Measurements from ENCODE around the gene MPPE1. TPM values are rescaled to one million over a fixed set of nuclear protein-coding genes. Genes with fewer than 3 reads are reported as not detected.
"Not testable (repeated sequence)": the region's sequence is repeated elsewhere in the genome, so short reads cannot be mapped to it uniquely, and the experiment has no call there.

MPPE1 gene
- polyA plus RNA-seq, 1 donor from 2014 or later = 36.2 TPM

GRCh38 chr18:11902522-11903292 lies 5.4 kb downstream of the MPPE1 start:
- peaks cover 3% of the 10 kb centered on the region for H3K36me3 Mint-ChIP-seq
- peaks cover 6 to 14% (median 11%) of the 10 kb centered on the region in 3 donors for H3K4me1 Mint-ChIP-seq
- no peak overlapping the region for H3K4me3 Mint-ChIP-seq
- H3K27ac Mint-ChIP-seq = no peak overlapping the region
- H3K27me3 Mint-ChIP-seq = no peaks in the 10 kb centered on the region
- H3K9me3 Mint-ChIP-seq = no peaks in the 10 kb centered on the region

DNA sequence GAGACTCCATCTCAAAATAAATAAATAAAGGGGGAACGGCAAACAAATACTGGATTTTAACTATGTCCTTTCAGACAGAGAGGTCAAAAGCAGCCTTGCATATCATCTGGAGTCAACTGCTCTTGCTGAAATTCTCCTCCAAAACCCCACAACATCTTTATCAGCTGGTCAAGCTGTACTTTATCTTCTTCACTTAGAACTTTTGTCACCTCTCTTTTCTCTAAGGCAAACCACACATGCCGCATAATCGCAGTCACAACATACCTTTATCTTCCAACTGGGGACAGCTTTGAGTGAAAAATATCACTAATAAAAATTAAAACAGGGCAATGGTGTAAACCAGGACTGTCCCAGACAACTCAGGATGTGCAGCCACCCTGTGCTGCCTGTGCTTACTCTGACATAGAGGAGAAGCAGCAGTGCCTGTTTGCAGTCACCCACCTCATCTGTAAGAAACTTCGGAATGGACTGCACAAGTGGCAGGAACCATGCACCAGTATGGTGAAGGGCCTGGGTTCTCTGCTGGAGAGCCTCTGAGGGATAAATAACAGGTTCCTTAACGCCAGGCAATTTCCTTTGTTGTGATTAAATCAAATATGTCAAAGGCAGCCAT lies 6.2 kb downstream of the MPPE1 start:
- peaks cover 2 to 16% (median 8%) of the 10 kb centered on the region in 3 donors for H3K4me1 Mint-ChIP-seq
- H3K36me3 Mint-ChIP-seq = peaks cover 3% of the 10 kb centered on the region
- peak overlapping the region in 1 of 3 donors; percentile 4 for H3K27ac Mint-ChIP-seq
- no peaks in the 10 kb centered on the region for H3K27me3 Mint-ChIP-seq
- H3K9me3 Mint-ChIP-seq = no peaks in the 10 kb centered on the region
- peak overlapping the region in 1 of 4 donors; percentile 31 for H3K4me3 Mint-ChIP-seq

DNA sequence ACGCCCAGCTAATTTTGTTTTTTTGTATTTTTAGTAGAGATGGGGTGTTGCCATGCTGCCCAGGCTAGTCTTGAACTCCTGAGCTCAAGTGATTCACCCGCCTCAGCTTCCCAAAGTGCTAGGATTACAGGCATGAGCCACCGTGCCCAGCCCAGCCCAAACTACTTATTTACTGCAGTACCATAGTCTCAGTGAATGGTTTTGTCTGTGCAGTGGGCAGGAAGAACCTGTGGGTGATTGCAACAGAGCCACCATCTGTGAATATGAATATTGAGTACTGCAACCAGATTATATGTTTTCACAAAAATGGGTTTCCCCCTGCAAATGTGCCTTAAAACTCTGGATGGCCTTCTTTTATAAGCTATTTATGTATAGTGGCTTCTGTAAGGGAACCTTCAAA lies 9.1 kb downstream of the MPPE1 start:
- peaks cover 6% of the 10 kb centered on the region for H3K36me3 Mint-ChIP-seq
- H3K4me1 Mint-ChIP-seq = peaks cover 0 to 10% (median 4%) of the 10 kb centered on the region in 3 donors
- H3K9me3 Mint-ChIP-seq = no peaks in the 10 kb centered on the region
- H3K27me3 Mint-ChIP-seq = no peaks in the 10 kb centered on the region
- H3K4me3 Mint-ChIP-seq = no peak overlapping the region
- H3K27ac Mint-ChIP-seq = no peak overlapping the region

DNA sequence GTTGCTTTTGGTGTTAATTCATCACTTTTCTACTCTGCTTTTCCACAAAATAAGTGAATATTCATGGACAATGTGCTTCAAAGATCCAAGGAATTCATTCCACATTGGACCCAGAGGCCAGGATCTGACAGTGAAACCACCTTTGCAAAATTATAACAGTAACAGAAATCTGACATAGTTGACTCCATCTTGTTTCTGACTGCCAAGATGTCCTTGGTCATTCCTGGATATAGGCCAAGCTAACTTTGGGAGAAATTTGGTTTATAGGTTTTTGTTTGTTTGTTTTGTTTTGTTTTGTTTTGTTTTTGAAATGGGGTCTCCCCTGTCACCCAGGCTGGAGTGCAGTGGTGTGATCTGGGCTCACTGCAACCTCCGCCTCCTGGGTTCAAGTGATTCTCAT lies 10.3 kb downstream of the MPPE1 start:
- Mint-ChIP-seq H3K27me3 (no peaks in the 10 kb centered on the region), H3K36me3 (peaks cover 6% of the 10 kb centered on the region), H3K27ac (no peak overlapping the region), H3K4me3 (no peak overlapping the region), H3K9me3 (no peaks in the 10 kb centered on the region), H3K4me1 (peaks cover 11 to 16% (median 12%) of the 10 kb centered on the region in 3 donors)

DNA sequence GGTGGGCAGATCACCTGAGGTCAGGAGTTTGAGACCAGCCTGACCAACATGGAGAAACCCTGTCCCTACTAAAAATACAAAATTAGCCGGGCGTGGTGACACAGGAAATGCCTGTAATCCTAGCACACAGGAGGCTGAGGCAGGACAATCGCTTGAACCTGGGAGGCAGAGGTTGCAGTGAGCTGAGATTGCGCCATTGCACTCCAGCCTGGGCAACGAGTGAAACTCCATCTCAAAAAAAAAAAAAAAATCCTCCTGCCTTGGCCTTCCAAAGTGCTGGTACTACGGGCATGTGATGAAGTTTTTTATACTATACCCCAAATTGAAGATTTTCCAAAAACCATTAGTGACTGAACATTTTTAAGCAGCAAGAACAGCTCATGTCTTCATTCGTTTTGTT lies 15.7 kb downstream of the MPPE1 start:
- Mint-ChIP-seq H3K4me1 (peaks cover 7 to 12% (median 11%) of the 10 kb centered on the region in 3 donors), H3K27ac (peak overlapping the region in 1 of 3 donors; percentile 5)
- H3K9me3 Mint-ChIP-seq, H3K4me3 Mint-ChIP-seq, H3K36me3 Mint-ChIP-seq, H3K27me3 Mint-ChIP-seq: not testable (repeated sequence)

DNA sequence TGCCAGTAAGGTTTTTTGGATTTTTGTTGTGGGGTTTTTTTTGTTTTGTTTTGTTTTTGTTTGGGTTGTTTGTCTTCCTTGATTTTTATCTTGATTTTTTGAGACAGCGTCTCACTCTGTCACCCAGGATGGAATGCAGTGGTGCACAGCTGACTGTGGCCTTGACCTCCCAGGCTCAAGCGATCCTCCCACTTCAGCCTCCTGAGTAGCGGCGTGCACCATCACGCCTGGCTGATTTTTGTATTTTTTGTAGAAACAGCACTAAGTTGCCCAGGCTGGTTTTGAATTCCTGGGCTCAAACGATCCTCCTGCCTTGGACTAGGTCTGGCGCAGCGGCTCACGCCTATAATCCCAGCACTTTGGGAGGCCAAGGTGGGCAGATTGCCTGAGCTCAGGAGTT lies 16.4 kb downstream of the MPPE1 start:
- Mint-ChIP-seq H3K4me3 (no peak overlapping the region), H3K27me3 (no peaks in the 10 kb centered on the region), H3K4me1 (peaks cover 7 to 12% (median 7%) of the 10 kb centered on the region in 3 donors), H3K9me3 (no peaks in the 10 kb centered on the region), H3K36me3 (peaks cover 3% of the 10 kb centered on the region), H3K27ac (no peak overlapping the region)

DNA sequence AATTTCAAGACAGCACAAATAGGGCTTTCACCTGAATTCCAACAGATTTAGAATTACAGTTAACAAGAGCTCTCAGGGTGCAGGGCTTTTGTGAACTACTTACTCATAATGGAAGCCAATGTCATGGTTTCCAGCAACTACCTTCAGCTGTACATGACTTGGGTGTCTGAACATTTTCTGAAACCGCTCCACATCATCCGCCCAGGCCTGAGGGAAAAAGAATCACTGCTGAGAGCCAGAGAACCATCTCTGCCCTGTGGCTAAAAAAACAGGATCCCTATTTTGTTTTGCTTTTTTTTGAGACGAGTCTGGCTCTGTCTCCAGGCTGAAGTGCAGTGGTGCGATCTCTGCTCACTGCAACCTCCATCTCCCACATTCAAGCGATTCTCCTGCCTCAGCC lies 18.8 kb downstream of the MPPE1 start:
- H3K27ac Mint-ChIP-seq = no peak overlapping the region
- H3K4me3 Mint-ChIP-seq = no peak overlapping the region
- no peaks in the 10 kb centered on the region for H3K9me3 Mint-ChIP-seq
- H3K4me1 Mint-ChIP-seq = peaks cover 10 to 16% (median 13%) of the 10 kb centered on the region in 3 donors
- peaks cover 2% of the 10 kb centered on the region for H3K36me3 Mint-ChIP-seq
- H3K27me3 Mint-ChIP-seq = no peaks in the 10 kb centered on the region

- Mint-ChIP-seq H3K36me3 (peaks cover 2% of the 10 kb centered on the region), H3K4me3 (no peak overlapping the region), H3K27ac (no peak overlapping the region), H3K27me3 (no peaks in the 10 kb centered on the region), H3K4me1 (peaks cover 12 to 19% (median 16%) of the 10 kb centered on the region in 3 donors), H3K9me3 (no peaks in the 10 kb centered on the region)
Observed at GRCh38 chr18:11888726-11889125, 19.4 kb downstream of the MPPE1 start.

- H3K27ac Mint-ChIP-seq = no peak overlapping the region
- no peaks in the 10 kb centered on the region for H3K9me3 Mint-ChIP-seq
- peak overlapping the region in 1 of 4 donors; percentile 8 for H3K4me3 Mint-ChIP-seq
- peaks cover 5% of the 10 kb centered on the region for H3K36me3 Mint-ChIP-seq
- no peaks in the 10 kb centered on the region for H3K27me3 Mint-ChIP-seq
- H3K4me1 Mint-ChIP-seq = peaks cover 20 to 21% (median 21%) of the 10 kb centered on the region in 3 donors
Observed at GRCh38 chr18:11887328-11888128, 20.6 kb downstream of the MPPE1 start.

DNA sequence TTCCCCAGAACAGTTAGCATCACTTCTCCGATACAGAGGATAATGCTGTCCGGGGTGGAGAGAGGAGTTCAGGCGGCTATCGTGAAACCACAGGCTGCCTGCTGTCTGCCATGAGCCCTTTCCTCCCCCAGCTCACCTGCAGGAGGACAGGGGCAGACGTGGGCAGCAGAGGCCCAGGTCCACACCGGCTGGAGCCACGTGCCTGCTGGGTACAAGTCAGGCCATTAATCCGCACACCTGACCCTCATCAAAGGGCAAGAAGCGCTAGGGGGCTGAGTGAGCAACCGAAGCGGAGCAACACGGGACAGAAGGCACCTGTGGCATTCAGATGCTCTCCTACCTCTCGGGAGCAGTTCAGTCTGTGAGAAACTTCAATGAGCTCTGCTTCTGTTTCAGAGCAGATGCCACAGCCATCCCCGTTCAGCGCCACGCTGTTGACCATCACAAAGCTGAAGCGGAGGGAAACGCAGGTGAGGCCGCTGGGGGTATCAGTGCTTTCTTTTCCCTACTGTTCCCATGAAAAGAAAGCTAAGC lies 21.5 kb downstream of the MPPE1 start:
- Mint-ChIP-seq H3K4me3 (no peak overlapping the region), H3K27ac (no peak overlapping the region), H3K4me1 (peaks cover 25 to 28% (median 27%) of the 10 kb centered on the region in 3 donors), H3K9me3 (no peaks in the 10 kb centered on the region), H3K27me3 (no peaks in the 10 kb centered on the region), H3K36me3 (peaks cover 5% of the 10 kb centered on the region)

GRCh38 chr18:11885278-11885947 lies 22.7 kb downstream of the MPPE1 start:
- H3K4me3 Mint-ChIP-seq = no peak overlapping the region
- no peaks in the 10 kb centered on the region for H3K27me3 Mint-ChIP-seq
- peaks cover 5% of the 10 kb centered on the region for H3K36me3 Mint-ChIP-seq
- H3K4me1 Mint-ChIP-seq = peaks cover 30 to 33% (median 33%) of the 10 kb centered on the region in 3 donors
- H3K9me3 Mint-ChIP-seq = no peaks in the 10 kb centered on the region
- peak overlapping the region in 1 of 3 donors; percentile 2 for H3K27ac Mint-ChIP-seq

GRCh38 chr18:11884396-11885030 lies 23.6 kb downstream of the MPPE1 start:
- Mint-ChIP-seq H3K36me3 (peaks cover 5% of the 10 kb centered on the region), H3K4me1 (peaks cover 30 to 33% (median 33%) of the 10 kb centered on the region in 3 donors), H3K27ac (peak overlapping the region in 2 of 3 donors; percentile 67 to 87), H3K27me3 (no peaks in the 10 kb centered on the region), H3K9me3 (no peaks in the 10 kb centered on the region), H3K4me3 (no peak overlapping the region)

DNA sequence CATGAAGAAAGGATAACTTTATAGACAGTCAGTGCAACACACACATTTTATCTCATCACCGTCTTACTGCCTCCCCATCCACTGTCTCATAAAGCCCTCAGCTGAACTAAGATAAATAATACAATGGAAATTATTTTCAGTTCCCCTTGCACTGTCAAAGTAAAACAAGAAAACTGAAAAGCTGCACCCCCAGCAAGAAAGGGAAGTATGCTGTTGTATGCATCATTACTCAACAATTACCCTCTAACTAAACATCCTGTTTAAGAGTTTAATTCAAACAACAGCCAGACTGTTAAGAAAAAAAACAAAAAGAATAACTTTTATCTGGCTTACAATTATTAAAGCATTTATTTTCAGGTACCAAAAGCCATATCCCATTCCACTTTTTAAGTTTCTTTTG lies 25.0 kb downstream of the MPPE1 start:
- no peaks in the 10 kb centered on the region for H3K9me3 Mint-ChIP-seq
- peak overlapping the region in 2 of 4 donors; percentile 13 to 69 for H3K4me3 Mint-ChIP-seq
- H3K4me1 Mint-ChIP-seq = peaks cover 30 to 33% (median 33%) of the 10 kb centered on the region in 3 donors
- H3K27ac Mint-ChIP-seq = peak overlapping the region; percentile 37 to 87 (median 76)
- H3K36me3 Mint-ChIP-seq = peaks cover 5% of the 10 kb centered on the region
- H3K27me3 Mint-ChIP-seq = no peaks in the 10 kb centered on the region

DNA sequence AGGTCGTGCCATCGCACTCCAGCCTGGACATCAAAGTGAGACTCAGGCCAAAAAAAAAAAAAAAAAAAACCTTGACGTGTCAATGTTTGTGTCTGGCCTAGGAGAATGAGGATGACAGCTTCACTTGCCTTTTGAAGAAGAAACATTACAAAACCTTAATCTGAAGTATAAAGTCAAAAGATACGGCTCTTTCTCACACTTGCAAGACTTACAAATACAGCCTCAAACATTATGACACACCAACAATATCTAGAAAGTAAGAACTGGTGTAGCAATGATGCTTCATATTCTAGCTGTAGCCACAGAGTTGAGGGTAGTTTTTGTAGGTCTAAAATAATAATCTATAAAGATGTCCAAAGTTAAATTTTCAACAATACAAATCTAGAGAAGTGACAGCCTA lies 25.5 kb downstream of the MPPE1 start:
- Mint-ChIP-seq H3K36me3 (peaks cover 5% of the 10 kb centered on the region), H3K4me3 (peak overlapping the region in 2 of 4 donors; percentile 23 to 69), H3K27me3 (no peaks in the 10 kb centered on the region), H3K27ac (peak overlapping the region; percentile 22 to 42 (median 37)), H3K9me3 (no peaks in the 10 kb centered on the region), H3K4me1 (peaks cover 30 to 33% (median 33%) of the 10 kb centered on the region in 3 donors)

Data from IgD-negative memory B cell (primary cell).